Measurements from ENCODE around the gene ADRA2A. TPM values are rescaled to one million over a fixed set of nuclear protein-coding genes. Genes with fewer than 3 reads are reported as not detected.

Gene ADRA2A
- total RNA-seq, 6 experiments from 2014 or later: 0.22 to 0.99 (median 0.51) TPM

DNA sequence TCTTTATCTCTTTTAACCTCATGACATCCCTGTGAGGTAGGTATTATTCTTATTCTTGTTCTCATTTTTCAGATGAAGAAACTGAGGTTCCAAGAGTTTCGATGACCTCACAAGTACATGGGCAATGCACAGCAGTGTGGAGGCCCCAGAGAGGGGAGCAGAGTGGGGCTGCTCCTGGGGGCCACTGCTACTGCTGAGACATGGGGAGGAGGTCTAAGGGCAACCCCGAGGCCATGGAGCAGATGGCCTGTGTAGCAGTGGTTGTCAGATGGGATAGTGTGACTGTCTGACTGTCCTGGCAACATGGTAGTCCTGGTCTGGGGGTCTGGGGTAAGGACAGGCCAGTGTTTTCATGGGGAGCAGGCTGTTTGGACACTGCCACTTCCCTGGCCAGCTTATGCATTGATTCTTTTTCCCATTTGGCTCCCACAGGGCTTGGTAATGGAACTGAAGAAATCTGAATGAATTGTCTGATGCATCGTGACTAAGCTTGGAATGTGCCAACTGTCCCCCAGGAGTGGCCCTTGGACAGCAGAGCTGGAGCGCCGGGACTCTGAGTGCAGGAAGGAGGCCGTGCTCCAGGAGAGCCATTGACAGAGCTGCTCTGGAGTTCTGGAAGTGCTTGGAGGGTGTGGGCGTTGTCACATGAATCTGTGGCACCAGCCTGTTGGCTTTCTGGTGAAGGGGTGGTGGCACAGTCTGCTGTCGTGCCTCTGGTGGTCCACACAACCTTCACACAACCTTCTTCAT, 40.9 kb downstream of the ADRA2A start:
- H3K27ac ChIP-seq: no peak overlapping the region
- H3K4me1 ChIP-seq: no peaks in the 10 kb centered on the region
- no peak overlapping the region for H3K4me3 ChIP-seq
- no peak for ATAC-seq
- no peaks in the 10 kb centered on the region for H3K9me3 ChIP-seq
- TF ChIP-seq POLR2A (IDR thresholded peaks at IDR 0.05): no peak
- TF ChIP-seq, protein P1, sequence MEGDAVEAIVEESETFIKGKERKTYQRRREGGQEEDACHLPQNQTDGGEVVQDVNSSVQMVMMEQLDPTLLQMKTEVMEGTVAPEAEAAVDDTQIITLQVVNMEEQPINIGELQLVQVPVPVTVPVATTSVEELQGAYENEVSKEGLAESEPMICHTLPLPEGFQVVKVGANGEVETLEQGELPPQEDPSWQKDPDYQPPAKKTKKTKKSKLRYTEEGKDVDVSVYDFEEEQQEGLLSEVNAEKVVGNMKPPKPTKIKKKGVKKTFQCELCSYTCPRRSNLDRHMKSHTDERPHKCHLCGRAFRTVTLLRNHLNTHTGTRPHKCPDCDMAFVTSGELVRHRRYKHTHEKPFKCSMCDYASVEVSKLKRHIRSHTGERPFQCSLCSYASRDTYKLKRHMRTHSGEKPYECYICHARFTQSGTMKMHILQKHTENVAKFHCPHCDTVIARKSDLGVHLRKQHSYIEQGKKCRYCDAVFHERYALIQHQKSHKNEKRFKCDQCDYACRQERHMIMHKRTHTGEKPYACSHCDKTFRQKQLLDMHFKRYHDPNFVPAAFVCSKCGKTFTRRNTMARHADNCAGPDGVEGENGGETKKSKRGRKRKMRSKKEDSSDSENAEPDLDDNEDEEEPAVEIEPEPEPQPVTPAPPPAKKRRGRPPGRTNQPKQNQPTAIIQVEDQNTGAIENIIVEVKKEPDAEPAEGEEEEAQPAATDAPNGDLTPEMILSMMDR (IDR thresholded peaks at IDR 0.05): no peak
- WGBS (ENCODE audit: insufficient coverage, low coverage, low lambda C conversion rate, missing lambda C conversion rate): 73% methylated on average over 3 of the region's 8 CpGs
- no peaks in the 10 kb centered on the region for H3K27me3 ChIP-seq
- H3K36me3 ChIP-seq: no peaks in the 10 kb centered on the region
- intact Hi-C loops (cut with DNase I): no loop called here
- DNase-seq: no peak

DNA sequence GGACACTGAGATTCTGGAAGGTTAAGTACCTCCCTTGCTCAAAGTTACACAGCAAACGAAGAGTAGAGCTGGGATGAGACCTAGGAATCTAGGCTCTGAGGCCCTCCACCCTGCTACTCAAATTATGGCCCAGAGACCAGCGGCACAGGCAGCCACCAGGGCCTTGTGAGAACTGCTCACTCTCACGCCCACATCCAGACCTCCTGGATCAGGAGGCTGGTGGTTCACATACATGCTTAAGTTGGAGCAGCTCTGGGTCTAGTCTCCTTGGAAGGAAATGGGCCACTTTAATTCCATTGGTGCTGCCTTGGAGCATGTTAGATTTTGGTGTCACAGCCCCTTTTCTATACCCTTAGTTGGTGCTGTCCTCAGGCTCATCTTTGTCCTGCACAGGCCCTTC, 41.9 kb downstream of the ADRA2A start:
- intact Hi-C loops (cut with DNase I): no loop called here
- Histone ChIP-seq H3K4me1 (no peaks in the 10 kb centered on the region), H3K9me3 (no peaks in the 10 kb centered on the region), H3K27me3 (no peaks in the 10 kb centered on the region), H3K36me3 (no peaks in the 10 kb centered on the region), H3K27ac (no peak overlapping the region), H3K4me3 (no peak overlapping the region)
- DNase-seq: no peak
- 40% methylated on average over 1 of the region's 3 CpGs for WGBS (ENCODE audit: insufficient coverage, low coverage, low lambda C conversion rate, missing lambda C conversion rate)
- TF ChIP-seq, protein P1 (IDR thresholded peaks at IDR 0.05): no peak
- no peak for TF ChIP-seq POLR2A (IDR thresholded peaks at IDR 0.05)
- ATAC-seq: no peak

DNA sequence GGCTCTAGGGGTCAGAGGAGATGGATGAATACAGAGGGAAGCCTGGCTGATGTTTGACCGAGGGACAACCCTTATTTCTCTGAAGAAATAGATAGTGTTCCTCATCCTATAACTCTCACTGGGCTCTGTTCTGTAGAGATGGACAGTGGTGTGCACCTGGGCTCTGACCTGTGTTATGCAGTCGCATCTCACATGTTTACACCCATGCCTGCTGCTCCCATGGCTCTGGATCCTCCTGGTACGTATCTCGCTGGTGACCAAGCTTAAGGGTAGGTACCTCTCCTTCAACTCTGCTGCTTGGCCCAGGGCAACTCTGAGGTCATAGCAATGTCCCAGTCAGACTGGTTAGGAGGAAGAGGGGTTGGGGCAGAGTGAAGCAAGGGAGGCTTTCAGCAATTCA, 42.8 kb downstream of the ADRA2A start:
- DNase-seq: no peak
- intact Hi-C loops (cut with DNase I): no loop called here
- Histone ChIP-seq H3K36me3 (no peaks in the 10 kb centered on the region), H3K4me1 (no peaks in the 10 kb centered on the region), H3K4me3 (no peak overlapping the region), H3K27me3 (no peaks in the 10 kb centered on the region), H3K27ac (no peak overlapping the region), H3K9me3 (no peaks in the 10 kb centered on the region)
- TF ChIP-seq, protein P1 (IDR thresholded peaks at IDR 0.05): no peak
- no peak for TF ChIP-seq POLR2A (IDR thresholded peaks at IDR 0.05)
- WGBS (ENCODE audit: insufficient coverage, low coverage, low lambda C conversion rate, missing lambda C conversion rate): 92% methylated on average over 4 of the region's 4 CpGs
- ATAC-seq: no peak

DNA sequence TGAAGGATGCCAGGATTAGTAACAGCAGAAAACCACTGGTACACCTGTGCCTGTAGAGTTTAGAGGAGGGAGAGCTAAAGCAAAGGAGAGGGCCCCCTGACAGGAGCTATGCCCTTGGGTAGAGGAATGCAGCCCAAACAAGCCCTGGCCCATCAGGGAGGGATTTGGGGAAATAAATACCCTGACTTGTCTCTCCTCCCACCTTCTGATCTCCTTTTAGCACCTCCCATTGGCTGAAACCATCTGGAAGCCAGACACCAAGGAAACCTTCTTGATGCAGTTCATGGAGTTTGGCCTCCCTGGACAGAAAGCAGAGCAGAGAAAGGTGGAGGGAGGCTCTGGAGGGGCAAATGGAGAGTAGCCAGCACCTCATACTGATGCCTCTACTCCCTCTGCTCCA, 45.3 kb downstream of the ADRA2A start:
- DNase-seq (no peak), ATAC-seq (no peak)
- H3K36me3 ChIP-seq: no peaks in the 10 kb centered on the region
- no peaks in the 10 kb centered on the region for H3K4me1 ChIP-seq
- intact Hi-C loops (cut with DNase I): no loop called here
- TF ChIP-seq, protein P1 (IDR thresholded peaks at IDR 0.05): no peak
- TF ChIP-seq POLR2A (IDR thresholded peaks at IDR 0.05): no peak
- H3K27ac ChIP-seq: no peak overlapping the region
- H3K27me3 ChIP-seq: no peaks in the 10 kb centered on the region
- H3K9me3 ChIP-seq: no peaks in the 10 kb centered on the region
- no peak overlapping the region for H3K4me3 ChIP-seq
